Prostate gland (tissue), 2 donors: ENCODE measurements around the gene RAB3C. TPM values are rescaled to one million over a fixed set of nuclear protein-coding genes. Genes with fewer than 3 reads are reported as not detected.

Experiments used
- DNase-seq: peaks from one replicate; pipeline ENCODE4 v3.0.0-alpha.2; 2019; ENCODE audit warnings: low spot score
- H3K27ac ChIP-seq, 2 donors: fragments of 200-600 bp; sonication (generic); 2 replicates each; pipeline ENCODE4 v1.5.1; 2017 to 2019
- H3K27me3 ChIP-seq: fragments of 200-600 bp; sonication (generic); replicated peaks from 2 replicates; pipeline ENCODE4 v1.5.1; 2019; ENCODE audit not compliant: insufficient read depth
- H3K36me3 ChIP-seq, 2 donors: fragments of 200-600 bp; sonication (generic); 1 replicate in 1 of 2; 2 replicates in 1 of 2; pipeline versions ENCODE4 v1.5.1 to v1.8.1; 2017 to 2019
- H3K4me1 ChIP-seq: fragments of 200-600 bp; sonication (generic); replicated peaks from 2 replicates; pipeline ENCODE4 v1.5.1; 2019
- H3K4me3 ChIP-seq, 2 donors: fragments of 200-600 bp; sonication (generic); 2 replicates each; pipeline ENCODE4 v1.5.1; 2017 to 2019
- H3K9me3 ChIP-seq: fragments of 200-600 bp; sonication (generic); 2 replicates; pipeline ENCODE4 v1.5.1; 2017
- POLR2A ChIP-seq: fragments of 450-650 bp; IDR thresholded peaks from one replicate; pipeline ENCODE4 v1.6.1; 2016; ENCODE audit warnings: antibody characterized with exemption, mild to moderate bottlenecking
- POLR2AphosphoS5 ChIP-seq: sonication (generic); formaldehyde crosslinking; IDR thresholded peaks from one replicate; pipeline ENCODE4 v1.6.1; 2017; ENCODE audit warnings: antibody characterized with exemption
- WGBS: methylation state at CpG from one replicate; pipeline ENCODE4 v1.1.5; 2018; 5-methylcytosine and 5-hydroxymethylcytosine counted together
- intact Hi-C: fragments of 100-400 bp; cut with DNase I; formaldehyde crosslinking; loops from one replicate; pipeline ENCODE4 v1.14.2; 2022
- total RNA-seq, 2 donors: library from RNA; depleted of rRNA; stranded (reverse); fragments of >200 nt; gene quantifications; one replicate each; pipeline ENCODE4 v1.1.0, GENCODE V29; 2016
- TF ChIP-seq, protein P1 (sequence below), 4 experiments: fragments of 200-600 bp in 2 of 4; fragments of 450-650 bp in 2 of 4; sonication (generic) in 2 of 4; IDR thresholded peaks; 1 replicate in 3 of 4; 2 replicates in 1 of 4; pipeline ENCODE4 v1.5.1; 2016 to 2019; ENCODE audit warnings: antibody characterized with exemption in 4 of 4, mild to moderate bottlenecking in 2 of 4, moderate library complexity in 2 of 4

The RAB3C gene
- total RNA-seq, 2 donors from 2014 or later: 0.45 TPM; not detected in 1

DNA sequence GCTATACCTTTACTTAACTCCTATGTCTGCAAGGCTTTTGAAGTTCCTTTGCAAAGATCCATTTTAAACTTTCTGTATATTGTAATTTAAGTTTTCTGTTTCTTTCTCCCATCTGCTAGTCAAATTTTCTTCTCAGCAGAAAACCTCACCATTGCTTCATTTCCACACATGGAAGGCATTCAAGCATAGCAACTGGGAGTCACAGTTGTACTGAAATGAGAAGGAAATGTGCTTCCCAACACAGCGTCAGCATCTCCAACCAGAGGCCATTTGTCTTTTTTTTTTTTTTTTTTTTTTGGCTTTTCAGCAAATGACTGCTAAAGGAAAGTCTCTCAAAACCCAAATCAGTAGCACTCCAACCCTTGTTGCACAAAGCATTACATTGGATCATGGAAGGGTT lies 92.5 kb downstream of the RAB3C start:
- intact Hi-C loops: no loop called here
- DNase-seq: no peak
- Histone ChIP-seq H3K27me3 (no peaks in the 10 kb centered on the region), H3K4me3 (no peak overlapping the region), H3K9me3 (no peaks in the 10 kb centered on the region), H3K36me3 (no peaks in the 10 kb centered on the region), H3K27ac (no peak overlapping the region), H3K4me1 (no peaks in the 10 kb centered on the region)
- 82% methylated on average over 1 of the region's 1 CpG for WGBS
- no peak for TF ChIP-seq POLR2AphosphoS5
- no peak for TF ChIP-seq POLR2A
- TF ChIP-seq, protein P1, sequence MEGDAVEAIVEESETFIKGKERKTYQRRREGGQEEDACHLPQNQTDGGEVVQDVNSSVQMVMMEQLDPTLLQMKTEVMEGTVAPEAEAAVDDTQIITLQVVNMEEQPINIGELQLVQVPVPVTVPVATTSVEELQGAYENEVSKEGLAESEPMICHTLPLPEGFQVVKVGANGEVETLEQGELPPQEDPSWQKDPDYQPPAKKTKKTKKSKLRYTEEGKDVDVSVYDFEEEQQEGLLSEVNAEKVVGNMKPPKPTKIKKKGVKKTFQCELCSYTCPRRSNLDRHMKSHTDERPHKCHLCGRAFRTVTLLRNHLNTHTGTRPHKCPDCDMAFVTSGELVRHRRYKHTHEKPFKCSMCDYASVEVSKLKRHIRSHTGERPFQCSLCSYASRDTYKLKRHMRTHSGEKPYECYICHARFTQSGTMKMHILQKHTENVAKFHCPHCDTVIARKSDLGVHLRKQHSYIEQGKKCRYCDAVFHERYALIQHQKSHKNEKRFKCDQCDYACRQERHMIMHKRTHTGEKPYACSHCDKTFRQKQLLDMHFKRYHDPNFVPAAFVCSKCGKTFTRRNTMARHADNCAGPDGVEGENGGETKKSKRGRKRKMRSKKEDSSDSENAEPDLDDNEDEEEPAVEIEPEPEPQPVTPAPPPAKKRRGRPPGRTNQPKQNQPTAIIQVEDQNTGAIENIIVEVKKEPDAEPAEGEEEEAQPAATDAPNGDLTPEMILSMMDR (IDR thresholded peaks at IDR 0.05): no peak

DNA sequence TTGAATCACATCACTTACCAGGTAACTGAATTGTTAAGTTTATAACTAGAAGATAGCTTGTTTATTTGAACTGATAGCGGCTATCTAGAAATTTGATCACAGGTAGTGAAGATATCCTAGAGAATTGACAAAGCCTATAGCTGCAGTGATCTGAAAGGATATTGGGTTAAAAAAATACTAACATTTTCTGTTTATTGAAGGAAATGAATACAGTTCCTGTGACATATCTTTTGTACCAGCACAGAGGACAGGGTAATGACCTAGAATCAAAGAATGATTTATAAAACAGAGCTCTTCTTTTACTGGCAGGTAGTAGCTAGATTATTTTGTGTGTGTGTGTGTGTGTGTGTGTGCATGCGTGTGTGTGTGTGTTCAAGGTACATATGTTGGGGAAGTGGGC lies 94.8 kb downstream of the RAB3C start:
- DNase-seq: no peak
- H3K27me3 ChIP-seq: no peaks in the 10 kb centered on the region
- intact Hi-C loops: no loop called here
- TF ChIP-seq, protein P1 (IDR thresholded peaks at IDR 0.05): no peak
- TF ChIP-seq POLR2A (no peak), POLR2AphosphoS5 (no peak)
- WGBS: 81% methylated on average over 2 of the region's 2 CpGs
- H3K4me1 ChIP-seq: no peaks in the 10 kb centered on the region
- H3K4me3 ChIP-seq: no peak overlapping the region
- H3K27ac ChIP-seq: no peak overlapping the region
- H3K9me3 ChIP-seq: no peaks in the 10 kb centered on the region
- no peaks in the 10 kb centered on the region for H3K36me3 ChIP-seq

DNA sequence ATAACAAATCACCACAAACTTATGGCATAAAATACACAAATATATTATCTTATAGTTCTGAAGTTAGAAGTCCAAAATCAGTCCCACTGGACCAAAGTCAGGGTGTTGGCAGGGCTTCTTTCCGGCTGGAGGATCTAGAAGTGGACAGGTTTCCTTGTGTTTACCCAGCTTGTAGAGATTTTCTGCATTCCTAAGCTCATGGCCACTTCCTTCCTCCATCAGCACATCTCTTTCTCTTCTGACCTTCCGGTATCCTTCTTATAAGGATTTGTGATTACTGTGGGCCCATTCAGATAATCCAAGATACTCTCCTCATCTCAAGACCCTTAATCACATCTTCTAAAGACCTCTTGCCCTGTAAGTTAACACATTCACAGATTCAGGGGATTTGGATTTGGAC lies 97.6 kb downstream of the RAB3C start:
- H3K36me3 ChIP-seq: no peaks in the 10 kb centered on the region
- TF ChIP-seq, protein P1 (IDR thresholded peaks at IDR 0.05): no peak
- TF ChIP-seq POLR2A (no peak), POLR2AphosphoS5 (no peak)

DNA sequence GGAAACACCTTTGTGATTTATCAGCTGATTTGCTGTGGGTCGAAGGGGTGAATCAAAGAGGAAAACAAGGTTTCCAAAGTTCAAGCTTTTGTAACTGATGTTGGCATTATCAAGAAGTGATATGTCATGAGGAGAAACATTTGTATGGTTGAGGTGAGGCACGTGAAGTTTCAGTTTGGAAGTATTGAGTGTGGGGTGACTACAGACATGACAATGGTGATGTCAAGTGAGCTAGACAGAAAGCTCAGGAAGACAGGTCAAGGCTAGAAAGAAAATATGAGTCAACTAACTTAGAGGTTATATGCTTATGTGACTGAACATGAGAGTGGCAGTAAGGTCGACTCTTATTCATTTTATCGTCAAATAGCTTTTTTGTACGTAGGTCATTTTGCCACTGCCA lies 99.1 kb downstream of the RAB3C start:
- no peaks in the 10 kb centered on the region for H3K9me3 ChIP-seq
- no peak overlapping the region for H3K4me3 ChIP-seq
- TF ChIP-seq, protein P1 (IDR thresholded peaks at IDR 0.05): no peak
- no peak for TF ChIP-seq POLR2AphosphoS5
- no peak for DNase-seq
- H3K36me3 ChIP-seq: no peaks in the 10 kb centered on the region
- intact Hi-C loops: no loop called here
- no peak overlapping the region for H3K27ac ChIP-seq
- H3K4me1 ChIP-seq: no peaks in the 10 kb centered on the region
- 90% methylated on average over 5 of the region's 5 CpGs for WGBS
- no peaks in the 10 kb centered on the region for H3K27me3 ChIP-seq

More for the DNA sequence above, 97.6 kb downstream of the RAB3C start:
- H3K4me3 ChIP-seq: no peak overlapping the region
- 71% methylated on average over 2 of the region's 2 CpGs for WGBS
- no peak for DNase-seq
- intact Hi-C loops: no loop called here
- no peaks in the 10 kb centered on the region for H3K27me3 ChIP-seq
- H3K27ac ChIP-seq: no peak overlapping the region
- H3K4me1 ChIP-seq: no peaks in the 10 kb centered on the region
- no peaks in the 10 kb centered on the region for H3K9me3 ChIP-seq

DNA sequence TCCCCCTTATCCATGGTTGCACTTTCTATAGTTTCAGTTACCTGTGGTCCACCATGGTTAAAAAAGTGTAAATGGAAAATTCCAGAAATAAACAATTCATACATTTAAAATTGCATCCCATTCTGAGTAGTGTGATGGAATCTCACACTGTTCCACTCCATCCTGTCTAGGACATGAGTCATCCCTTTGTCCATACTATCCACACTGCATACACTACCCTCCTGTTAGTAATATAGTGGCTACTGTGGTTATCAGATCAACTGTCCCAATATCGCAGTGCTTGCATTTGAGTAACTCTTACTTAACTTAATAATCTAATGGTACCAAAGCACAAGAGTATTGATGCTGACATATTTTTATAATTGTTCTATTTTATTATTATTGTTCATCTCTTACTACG lies 100.7 kb downstream of the RAB3C start:
- no peak for DNase-seq
- Histone ChIP-seq H3K36me3 (no peaks in the 10 kb centered on the region), H3K9me3 (no peaks in the 10 kb centered on the region), H3K27ac (no peak overlapping the region), H3K27me3 (no peaks in the 10 kb centered on the region), H3K4me1 (no peaks in the 10 kb centered on the region), H3K4me3 (no peak overlapping the region)
- 98% methylated on average over 2 of the region's 2 CpGs for WGBS
- TF ChIP-seq POLR2AphosphoS5 (no peak), POLR2A (no peak)
- TF ChIP-seq, protein P1 (IDR thresholded peaks at IDR 0.05): no peak
- intact Hi-C loops: no loop called here
